Lung (tissue), 12 donors: ENCODE results near the gene DNM2. TPM values are rescaled to one million over a fixed set of nuclear protein-coding genes. Genes with fewer than 3 reads are reported as not detected.
A peak's percentile ranks its signal among the peaks of the same experiment; 100 is the strongest.
"Not testable (repeated sequence)": the region's sequence is repeated elsewhere in the genome, so short reads cannot be mapped to it uniquely, and the experiment has no call there.

Experiments used
- ATAC-seq: fragments of 200-7000 bp; cut with Tn5 transposase; one replicate; pipeline ENCODE4 v1.9.1; 2020; ENCODE audit warnings: moderate number of reproducible peaks; ENCODE audit not compliant: insufficient read depth, low FRiP score
- DNase-seq, 3 donors: peaks; one replicate each; pipeline ENCODE4 v3.0.0-alpha.2; 2013 to 2017
- H3K27ac ChIP-seq, 2 donors: one replicate each; pipeline ENCODE4 v1.5.1; 2013; ENCODE audit warnings: mild to moderate bottlenecking in 2 of 2, moderate library complexity in 2 of 2, control low read depth in 1 of 2, inconsistent platforms in 1 of 2, low read depth in 1 of 2, low read length in 1 of 2
- H3K27me3 ChIP-seq, 3 donors: one replicate each; pipeline ENCODE4 v1.5.1; 2013; ENCODE audit warnings: low read length in 2 of 3; ENCODE audit not compliant: control insufficient read depth in 3 of 3, insufficient read depth in 3 of 3
- H3K36me3 ChIP-seq, 4 donors: one replicate each; pipeline ENCODE4 v1.5.1; 2013; ENCODE audit warnings: low read length in 4 of 4, mild to moderate bottlenecking in 1 of 4, moderate library complexity in 1 of 4; ENCODE audit not compliant: control insufficient read depth in 4 of 4, insufficient read depth in 4 of 4
- H3K4me1 ChIP-seq, 5 donors: one replicate each; pipeline ENCODE4 v1.5.1; 2013; ENCODE audit warnings: low read length in 5 of 5, mild to moderate bottlenecking in 2 of 5, moderate library complexity in 1 of 5; ENCODE audit not compliant: control insufficient read depth in 5 of 5, insufficient read depth in 5 of 5
- H3K4me3 ChIP-seq: one replicate; pipeline ENCODE4 v1.5.1; 2013; ENCODE audit warnings: mild to moderate bottlenecking, control low read depth, moderate library complexity
- H3K9ac ChIP-seq, 2 donors: one replicate each; pipeline ENCODE4 v1.5.1; 2013; ENCODE audit warnings: low read length in 2 of 2, control low read depth in 1 of 2; ENCODE audit not compliant: insufficient read depth in 1 of 2
- H3K9me3 ChIP-seq, 4 donors: one replicate each; pipeline ENCODE4 v1.5.1; 2013; ENCODE audit warnings: low read length in 3 of 4, mild to moderate bottlenecking in 1 of 4, moderate library complexity in 1 of 4; ENCODE audit not compliant: control insufficient read depth in 4 of 4, insufficient read depth in 3 of 4
- CTCF ChIP-seq: IDR thresholded peaks from 2 replicates; pipeline ENCODE4 v1.5.1; 2012; ENCODE audit warnings: mild to moderate bottlenecking; ENCODE audit errors: control extremely low read depth, extremely low read depth
- WGBS, 2 donors: extraction: QIAGEN DNeasy Blood & Tissue Kit; methylation state at CpG; one replicate each; pipeline ENCODE4 v1.1.7; 2013; 5-methylcytosine and 5-hydroxymethylcytosine counted together
- polyA plus RNA-seq, 2 donors: library from polyadenylated mRNA; stranded (reverse); fragments of 200-250 nt; gene quantifications; one replicate each; pipeline ENCODE4 v1.2.1, GENCODE V29; 2013
- total RNA-seq, 2 donors: library from RNA; depleted of rRNA in 1 of 2; stranded (reverse); fragments of >200 nt in 1 of 2; gene quantifications; one replicate each; pipeline ENCODE4 v1.2.1, GENCODE V29; 2014 to 2021
- donor health status: control.
- donor health status: control.
- donor health status: Bipolar disorder and iron deficiency.
- donor health status: healthy.
- donor health status: DM: yes; HTN: yes; CAD: no.

Gene DNM2
- total and polyA plus RNA-seq, 4 donors = 172 to 277 (median 204) TPM

DNA sequence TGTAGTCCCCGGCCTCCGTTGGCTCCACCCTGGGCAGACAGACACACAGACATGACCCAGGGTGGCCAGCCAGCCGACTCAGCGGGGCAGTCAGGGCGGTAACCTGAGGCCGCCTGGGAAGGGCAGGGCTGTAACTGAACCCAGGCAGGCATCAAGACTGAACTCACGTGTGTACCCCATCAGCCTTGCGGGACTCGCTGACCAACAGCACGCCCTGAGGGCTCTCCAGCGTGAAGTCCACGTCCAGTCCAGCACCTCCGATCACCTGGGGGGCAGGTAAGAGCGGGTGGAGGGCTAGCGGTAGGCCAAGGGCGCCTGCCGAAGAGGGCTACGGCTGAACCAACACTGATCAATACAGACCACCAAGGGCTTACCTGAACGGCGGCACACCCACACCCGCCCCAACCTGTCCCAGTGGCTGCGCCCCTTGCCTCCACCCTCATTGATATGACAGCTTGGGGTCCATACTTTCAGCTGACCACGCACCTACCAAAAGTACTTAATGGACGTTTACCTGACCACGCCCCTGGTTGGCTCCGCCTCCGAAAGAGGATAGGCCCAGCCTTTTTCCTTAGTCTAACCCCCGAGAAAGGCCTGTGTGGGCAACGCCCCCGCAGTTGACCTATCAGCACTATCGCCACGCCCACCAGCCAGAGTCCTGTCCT lies 117.3 kb downstream of the DNM2 start:
- H3K4me3 ChIP-seq = peak overlapping the region; percentile 28
- H3K27me3 ChIP-seq = no peaks in the 10 kb centered on the region
- peaks cover 0 to 9% (median 6%) of the 10 kb centered on the region in 5 donors for H3K4me1 ChIP-seq
- H3K27ac ChIP-seq = peak overlapping the region; percentile 46 to 85
- ATAC-seq = no peak
- no peak overlapping the region for H3K9ac ChIP-seq
- H3K9me3 ChIP-seq = peaks cover 0 to 7% (median 0%) of the 10 kb centered on the region in 4 donors
- WGBS, 2 donors = 56 to 63% methylated on average over 29 to 32 of the region's 32 CpGs
- peaks cover 0 to 30% (median 4%) of the 10 kb centered on the region in 4 donors for H3K36me3 ChIP-seq
- peak in 1 of 3 donors; percentile 16 for DNase-seq
- no peak for TF ChIP-seq CTCF

- Histone ChIP-seq H3K27ac (peak within 1 kb of the TSS; percentile 96 to 98), H3K4me1 (peaks cover 0 to 9% (median 6%) of the 10 kb centered on the region in 5 donors), H3K4me3 (peak within 1 kb of the TSS; percentile 76), H3K27me3 (no peaks in the 10 kb centered on the region), H3K36me3 (peaks cover 0 to 23% (median 4%) of the 10 kb centered on the region in 4 donors), H3K9me3 (peaks cover 0 to 7% (median 0%) of the 10 kb centered on the region in 4 donors), H3K9ac (peak within 1 kb of the TSS; percentile 87 to 95)
- 0% methylated on average over 50 of the region's 50 CpGs for WGBS, 2 donors
- DNase-seq (peak; percentile 99), ATAC-seq (peak; percentile 93)
- TF ChIP-seq CTCF = peak; percentile 25
Measured at GRCh38 chr19:10835754-10836478, 118.0 kb downstream of the DNM2 start, which contains the start of gene TMED1. Gene TMED1, minus strand, starts transcription at chr19:10836212. Its CDS starts 21 bp downstream, at chr19:10836191.

DNA sequence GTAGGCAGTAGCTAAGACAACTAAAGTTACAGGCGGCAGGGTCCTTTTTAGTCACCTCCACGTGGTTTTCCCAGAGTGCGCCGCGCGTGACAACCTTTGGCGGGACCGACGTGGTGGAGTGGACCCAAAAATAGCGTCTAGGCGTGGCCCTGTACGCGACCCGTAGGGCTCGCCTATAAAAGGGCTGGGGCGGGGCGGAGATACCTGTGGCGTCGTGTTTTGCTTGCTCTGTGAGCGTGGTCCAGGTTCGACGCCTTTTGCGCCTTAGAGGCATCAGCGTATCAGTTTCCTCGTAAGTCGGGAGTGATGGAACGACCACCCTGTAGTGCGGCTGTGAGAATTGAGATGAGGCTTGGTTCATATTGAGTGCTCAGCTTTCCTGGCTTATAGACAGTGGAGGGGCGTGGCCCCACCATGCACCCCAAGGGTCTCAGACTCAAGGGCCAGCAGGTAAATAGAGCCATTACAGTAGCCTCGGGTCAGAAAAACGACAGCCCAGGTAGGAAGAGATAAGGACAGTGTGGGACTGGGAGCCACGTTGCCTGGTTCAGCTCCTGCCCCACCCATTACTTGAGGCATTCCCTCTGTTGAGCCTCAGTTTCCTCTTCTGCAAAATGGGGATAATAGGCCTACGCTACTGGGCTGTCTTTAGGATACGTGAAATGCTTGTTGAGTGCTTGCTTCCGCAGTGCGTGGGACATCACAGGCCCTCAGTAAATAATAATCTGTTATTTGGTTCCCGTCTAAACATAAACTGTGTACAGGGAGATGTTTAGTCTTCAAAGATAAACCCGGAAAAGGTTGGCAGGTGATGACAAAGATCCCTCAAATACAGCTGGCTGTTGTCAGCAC lies 118.8 kb downstream of the DNM2 start:
- H3K9me3 ChIP-seq = peaks cover 0 to 7% (median 0%) of the 10 kb centered on the region in 4 donors
- no peaks in the 10 kb centered on the region for H3K27me3 ChIP-seq
- H3K4me1 ChIP-seq = peaks cover 0 to 9% (median 6%) of the 10 kb centered on the region in 5 donors
- ATAC-seq (peak; percentile 14), DNase-seq (peak in 2 of 3 donors; percentile 40 to 51)
- peaks cover 0 to 15% (median 4%) of the 10 kb centered on the region in 4 donors for H3K36me3 ChIP-seq
- H3K9ac ChIP-seq = peak overlapping the region; percentile 87 to 95
- TF ChIP-seq CTCF = no peak
- no peak overlapping the region for H3K4me3 ChIP-seq
- 31 to 33% methylated on average over 38 of the region's 38 CpGs for WGBS, 2 donors
- peak overlapping the region; percentile 96 to 98 for H3K27ac ChIP-seq

DNA sequence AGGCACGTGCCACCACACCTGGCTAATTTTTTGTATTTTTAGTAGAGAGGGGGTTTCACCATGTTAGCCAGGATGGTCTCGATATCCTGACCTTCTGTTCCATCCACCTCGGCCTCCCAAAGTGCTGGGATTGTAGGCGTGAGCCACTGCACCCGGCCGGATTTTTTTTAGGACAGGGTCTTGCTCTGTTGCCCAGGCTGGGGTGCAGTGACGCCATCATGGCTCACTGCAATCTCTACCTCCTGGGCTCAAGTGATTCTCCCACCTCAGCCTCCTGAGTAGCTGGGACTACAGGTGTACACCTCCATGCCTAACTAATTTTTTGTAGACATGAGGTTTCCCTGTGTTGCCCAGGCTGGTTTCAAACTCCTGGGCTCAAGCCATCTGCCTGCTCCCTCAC lies 119.8 kb downstream of the DNM2 start:
- H3K36me3 ChIP-seq, H3K27ac ChIP-seq, DNase-seq, H3K27me3 ChIP-seq, H3K4me1 ChIP-seq, ATAC-seq, H3K4me3 ChIP-seq, H3K9ac ChIP-seq, H3K9me3 ChIP-seq: not testable (repeated sequence)
- 95 to 100% methylated on average over 7 of the region's 7 CpGs for WGBS, 2 donors
